OCI-LY7 (cell line): ENCODE data around the gene CCNF. TPM values are rescaled to one million over a fixed set of nuclear protein-coding genes. Genes with fewer than 3 reads are reported as not detected.

Source experiments
- BruUV-seq: library from RNA; stranded (reverse); fragments of 400-500 nt; replicated peaks from 2 replicates; lab custom pipeline; 2021; lab: Mats Ljungman, UMichigan
- CTCF ChIA-PET: fragments of 300-600 bp; sonication (Branson Sonifier 250); formaldehyde crosslinking; loops from one replicate; lab custom pipeline; 2022; ENCODE audit warnings: antibody characterized with exemption; ENCODE audit not compliant: unreplicated experiment; lab: Charles Lee
- POLR2A ChIA-PET: fragments of 300-600 bp; sonication (Branson Sonifier 250); formaldehyde crosslinking; loops from one replicate; lab custom pipeline; 2022; ENCODE audit warnings: antibody characterized with exemption; lab: Charles Lee
- DNase-seq: peaks from one replicate; pipeline ENCODE4 v3.0.0-alpha.2; 2015; ENCODE audit warnings: low spot score
- H2AFZ ChIP-seq: fragments of 200-600 bp; sonication (generic), shearing (Covaris generic); 2 replicates; pipeline ENCODE4 v1.6.1; 2014; ENCODE audit warnings: mild to moderate bottlenecking, antibody characterized with exemption, low read length, moderate library complexity
- H3K27ac ChIP-seq: fragments of 200-600 bp; sonication (generic); 2 replicates; pipeline ENCODE4 v1.5.1; 2014; ENCODE audit warnings: mixed run types, low read depth, mild to moderate bottlenecking, moderate library complexity, low read length, inconsistent platforms; ENCODE audit not compliant: poor library complexity, severe bottlenecking
- H3K36me3 ChIP-seq: fragments of 200-600 bp; sonication (generic); 2 replicates; pipeline ENCODE4 v1.6.1; 2014; ENCODE audit warnings: mild to moderate bottlenecking, antibody characterized with exemption, low read length, moderate library complexity, mixed read lengths; ENCODE audit not compliant: insufficient read depth
- H3K4me1 ChIP-seq: fragments of 200-600 bp; sonication (generic); 2 replicates; pipeline ENCODE4 v1.5.1; 2014; ENCODE audit warnings: mild to moderate bottlenecking, low read length; ENCODE audit not compliant: insufficient read depth, poor library complexity, severe bottlenecking
- H3K4me2 ChIP-seq: fragments of 200-600 bp; sonication (generic); 2 replicates; pipeline ENCODE4 v1.6.1; 2014; ENCODE audit warnings: mild to moderate bottlenecking, low read length
- H3K4me3 ChIP-seq: fragments of 200-600 bp; sonication (generic); 2 replicates; pipeline ENCODE4 v1.5.1; 2014; ENCODE audit warnings: mild to moderate bottlenecking, low read depth, low read length; ENCODE audit not compliant: poor library complexity, severe bottlenecking
- H3K79me2 ChIP-seq: fragments of 200-600 bp; sonication (generic); 2 replicates; pipeline ENCODE4 v1.6.1; 2016; ENCODE audit warnings: low read depth, mild to moderate bottlenecking, low read length, moderate library complexity, mixed read lengths; ENCODE audit not compliant: insufficient read depth
- H3K9me2 ChIP-seq: fragments of 200-600 bp; sonication (generic); 2 replicates; pipeline ENCODE4 v1.6.1; 2016; ENCODE audit warnings: mild to moderate bottlenecking, low read length, mixed read lengths; ENCODE audit not compliant: insufficient read depth
- H3K9me3 ChIP-seq: fragments of 200-600 bp; sonication (generic); 2 replicates; pipeline ENCODE4 v1.6.1; 2014; ENCODE audit warnings: mild to moderate bottlenecking, mixed run types, low read length, mixed read lengths
- H4K20me1 ChIP-seq: fragments of 200-600 bp; sonication (generic); 2 replicates; pipeline ENCODE4 v1.6.1; 2014; ENCODE audit warnings: mild to moderate bottlenecking, antibody characterized with exemption, low read length, moderate library complexity, mixed read lengths; ENCODE audit not compliant: insufficient read depth
- EZH2phosphoT487 ChIP-seq: fragments of 200-600 bp; sonication (generic); IDR thresholded peaks from 2 replicates; pipeline ENCODE4 v1.6.1; 2018; ENCODE audit warnings: low read depth, borderline replicate concordance, mild to moderate bottlenecking, mixed run types, antibody characterized with exemption, low read length, moderate library complexity, mixed read lengths
- intact Hi-C: fragments of 100-400 bp; cut with micrococcal nuclease; formaldehyde crosslinking; loops from one replicate; pipeline ENCODE4 v1.10.0; 2022; ENCODE audit not compliant: unreplicated experiment
- total RNA-seq, 2 experiments: library from RNA; depleted of rRNA in 1 of 2; stranded (reverse); fragments of >200 nt in 1 of 2; shearing (Covaris generic) in 1 of 2; gene quantifications; 2 replicates each; pipeline ENCODE4 v1.2.3, GENCODE V29; 2014 to 2022
- TF ChIP-seq, protein P1 (sequence below): fragments of 200-600 bp; sonication (generic); conservative IDR thresholded peaks from 2 replicates; pipeline ENCODE4 v1.5.1; 2014; ENCODE audit warnings: mild to moderate bottlenecking, antibody characterized with exemption, low read length, moderate library complexity, mixed read lengths

CCNF gene
- total RNA-seq, 2 experiments from 2014 or later = 82.1 to 83.3 TPM

- ChIA-PET CTCF (no interaction called here), POLR2A (no interaction called here)
- peaks cover 7% of the 10 kb centered on the region; the same call in 1 of the 2 replicates for H3K36me3 ChIP-seq
- peaks cover 13% of the 10 kb centered on the region; the same call in 1 of the 2 replicates for H3K79me2 ChIP-seq
- H3K27ac ChIP-seq = peak overlapping the region; percentile 60
- intact Hi-C loops = no loop called here
- DNase-seq = no peak
- TF ChIP-seq, protein P1, sequence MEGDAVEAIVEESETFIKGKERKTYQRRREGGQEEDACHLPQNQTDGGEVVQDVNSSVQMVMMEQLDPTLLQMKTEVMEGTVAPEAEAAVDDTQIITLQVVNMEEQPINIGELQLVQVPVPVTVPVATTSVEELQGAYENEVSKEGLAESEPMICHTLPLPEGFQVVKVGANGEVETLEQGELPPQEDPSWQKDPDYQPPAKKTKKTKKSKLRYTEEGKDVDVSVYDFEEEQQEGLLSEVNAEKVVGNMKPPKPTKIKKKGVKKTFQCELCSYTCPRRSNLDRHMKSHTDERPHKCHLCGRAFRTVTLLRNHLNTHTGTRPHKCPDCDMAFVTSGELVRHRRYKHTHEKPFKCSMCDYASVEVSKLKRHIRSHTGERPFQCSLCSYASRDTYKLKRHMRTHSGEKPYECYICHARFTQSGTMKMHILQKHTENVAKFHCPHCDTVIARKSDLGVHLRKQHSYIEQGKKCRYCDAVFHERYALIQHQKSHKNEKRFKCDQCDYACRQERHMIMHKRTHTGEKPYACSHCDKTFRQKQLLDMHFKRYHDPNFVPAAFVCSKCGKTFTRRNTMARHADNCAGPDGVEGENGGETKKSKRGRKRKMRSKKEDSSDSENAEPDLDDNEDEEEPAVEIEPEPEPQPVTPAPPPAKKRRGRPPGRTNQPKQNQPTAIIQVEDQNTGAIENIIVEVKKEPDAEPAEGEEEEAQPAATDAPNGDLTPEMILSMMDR = no peak
- no peak for TF ChIP-seq EZH2phosphoT487
- no peaks in the 10 kb centered on the region for H3K9me3 ChIP-seq
- H3K4me1 ChIP-seq = peaks cover 69% of the 10 kb centered on the region
- peak overlapping the region; percentile 91 for H3K4me2 ChIP-seq
- peaks cover 9% of the 10 kb centered on the region; the same call in 1 of the 2 replicates for H4K20me1 ChIP-seq
- no peaks in the 10 kb centered on the region for H3K9me2 ChIP-seq
- no peak overlapping the region for H2AFZ ChIP-seq
- H3K4me3 ChIP-seq = peak overlapping the region; percentile 92
- no TSS peak for BruUV-seq
Observed at GRCh38 chr16:2472885-2473445, 43.7 kb downstream of the CCNF start.

- TF ChIP-seq, protein P1 = no peak
- TF ChIP-seq EZH2phosphoT487 = no peak
- peak overlapping the region; percentile 92 for H3K4me3 ChIP-seq
- no peaks in the 10 kb centered on the region for H3K9me2 ChIP-seq
- BruUV-seq = no TSS peak
- no peak overlapping the region for H2AFZ ChIP-seq
- H4K20me1 ChIP-seq = peaks cover 9% of the 10 kb centered on the region; the same call in 1 of the 2 replicates
- intact Hi-C loops = no loop called here
- ChIA-PET POLR2A (no interaction called here), CTCF (no interaction called here)
- H3K4me2 ChIP-seq = peak overlapping the region; percentile 91
- peak overlapping the region; percentile 60 for H3K27ac ChIP-seq
- peaks cover 17% of the 10 kb centered on the region; the same call in 1 of the 2 replicates for H3K79me2 ChIP-seq
- peaks cover 7% of the 10 kb centered on the region; the same call in 1 of the 2 replicates for H3K36me3 ChIP-seq
- H3K9me3 ChIP-seq = no peaks in the 10 kb centered on the region
- H3K4me1 ChIP-seq = peaks cover 64% of the 10 kb centered on the region
- DNase-seq = peak; percentile 59
Observed at GRCh38 chr16:2473446-2473926, 44.2 kb downstream of the CCNF start.
